Endothelial cell of umbilical vein (primary cell): Measurements from ENCODE around the gene HYI. TPM values are rescaled to one million over a fixed set of nuclear protein-coding genes. Genes with fewer than 3 reads are reported as not detected.

Source experiments
- BruUV-seq: library from RNA; stranded (reverse); fragments of 400-500 nt; replicated peaks from 2 replicates; lab custom pipeline; 2021; lab: Mats Ljungman, UMichigan
- CTCF ChIA-PET: fragments of 300-600, 350-600 bp; sonication (Branson Sonifier 250); formaldehyde crosslinking; loops from one replicate; lab custom pipeline; 2021; ENCODE audit warnings: antibody characterized with exemption, inconsistent platforms; lab: Charles Lee
- POLR2A ChIA-PET: fragments of 300-600, 350-600 bp; sonication (Branson Sonifier 250); formaldehyde crosslinking; loops from one replicate; lab custom pipeline; 2021; ENCODE audit warnings: antibody characterized with exemption, inconsistent platforms; lab: Charles Lee
- DNase-seq: peaks from one replicate; pipeline ENCODE4 v3.0.0-alpha.2; 2011; ENCODE audit warnings: low read depth, low spot score
- FAIRE-seq: peaks from 2 replicates; lab custom pipeline; 2011; peaks lifted over from hg19 to GRCh38; lab: Jason Lieb, UNC
- H2AFZ ChIP-seq: 2 replicates; pipeline ENCODE4 v1.6.0; 2012; ENCODE audit warnings: low read depth, low read length, control low read depth, inconsistent platforms
- H3K27ac ChIP-seq: 2 replicates; pipeline ENCODE4 v1.5.1; 2011; ENCODE audit warnings: low read depth, mild to moderate bottlenecking, control low read depth, low read length, moderate library complexity; ENCODE audit not compliant: insufficient read depth
- H3K27me3 ChIP-seq, 2 experiments: 2 replicates each; pipeline versions ENCODE4 v1.6.0 to v1.6.1; 2011; ENCODE audit warnings: low read length in 2 of 2, mixed read lengths in 1 of 2; ENCODE audit not compliant: control insufficient read depth in 2 of 2, insufficient read depth in 2 of 2
- H3K36me3 ChIP-seq, 2 experiments: 2 replicates in 1 of 2; 3 replicates in 1 of 2; pipeline ENCODE4 v1.5.1; 2011; ENCODE audit warnings: low read length in 2 of 2, mild to moderate bottlenecking in 1 of 2, moderate library complexity in 1 of 2; ENCODE audit not compliant: control insufficient read depth in 2 of 2, insufficient read depth in 2 of 2; ENCODE audit errors: extremely low read depth in 1 of 2
- H3K4me1 ChIP-seq: 3 replicates; pipeline ENCODE4 v1.5.1; 2011; ENCODE audit warnings: mild to moderate bottlenecking, low read length; ENCODE audit not compliant: control insufficient read depth, insufficient read depth; ENCODE audit errors: extremely low read depth
- H3K4me2 ChIP-seq: 2 replicates; pipeline ENCODE4 v1.6.1; 2011; ENCODE audit warnings: low read length, control low read depth, mixed read lengths; ENCODE audit not compliant: insufficient read depth
- H3K4me3 ChIP-seq, 3 experiments: fragments of 200-600 bp in 1 of 3; sonication (generic), shearing (Covaris generic) in 1 of 3; replicated peaks in 1 of 3; 2 replicates each; pipeline ENCODE4 v1.5.1; 2011 to 2016; ENCODE audit warnings: control low read depth in 3 of 3, low read length in 3 of 3, mild to moderate bottlenecking in 2 of 3, inconsistent platforms in 1 of 3, low read depth in 1 of 3, moderate library complexity in 1 of 3; ENCODE audit not compliant: insufficient read depth in 1 of 3
- H3K79me2 ChIP-seq: 2 replicates; pipeline ENCODE4 v1.6.0; 2012; ENCODE audit warnings: low read length, inconsistent platforms; ENCODE audit not compliant: control insufficient read depth, insufficient read depth
- H3K9ac ChIP-seq: replicated peaks from 2 replicates; pipeline ENCODE3; 2011; ENCODE audit warnings: low read length, control low read depth; ENCODE audit not compliant: insufficient read depth; ENCODE audit errors: extremely low read depth
- H3K9me1 ChIP-seq: replicated peaks from 3 replicates; pipeline ENCODE4 v1.6.0; 2011; ENCODE audit warnings: mild to moderate bottlenecking, low read length; ENCODE audit not compliant: control insufficient read depth, insufficient read depth; ENCODE audit errors: extremely low read depth
- H3K9me3 ChIP-seq: replicated peaks from 2 replicates; pipeline ENCODE4 v1.5.1; 2012; ENCODE audit warnings: low read length, inconsistent platforms; ENCODE audit not compliant: control insufficient read depth, insufficient read depth
- H4K20me1 ChIP-seq: replicated peaks from 2 replicates; pipeline ENCODE3; 2011; ENCODE audit warnings: mild to moderate bottlenecking, low read length; ENCODE audit not compliant: control insufficient read depth, insufficient read depth; ENCODE audit errors: extremely low read depth
- EZH2 ChIP-seq: IDR thresholded peaks from 2 replicates; pipeline ENCODE4 v1.6.1; 2012; ENCODE audit warnings: borderline replicate concordance, low read depth, mild to moderate bottlenecking, moderate library complexity, low read length, inconsistent platforms; ENCODE audit not compliant: severe bottlenecking
- FOS ChIP-seq: IDR thresholded peaks from 2 replicates; pipeline ENCODE4 v1.6.1; 2011; ENCODE audit warnings: mild to moderate bottlenecking, low read length, moderate library complexity, borderline replicate concordance; ENCODE audit not compliant: insufficient read depth
- GATA2 ChIP-seq: IDR thresholded peaks from 2 replicates; pipeline ENCODE4 v1.7.0; 2011; ENCODE audit warnings: low read depth, mild to moderate bottlenecking, moderate library complexity, mixed read lengths, low read length; ENCODE audit not compliant: insufficient read length, insufficient read depth
- JUN ChIP-seq: IDR thresholded peaks from 2 replicates; pipeline ENCODE4 v1.6.1; 2011; ENCODE audit warnings: borderline replicate concordance, low read depth; ENCODE audit not compliant: insufficient read length, insufficient read depth
- MYC ChIP-seq: IDR thresholded peaks from one replicate; pipeline ENCODE4 v1.6.1; 2011; ENCODE audit warnings: mild to moderate bottlenecking, low read depth, low read length
- POLR2A ChIP-seq: IDR thresholded peaks from 2 replicates; pipeline ENCODE4 v1.6.1; 2012; ENCODE audit warnings: low read depth, mild to moderate bottlenecking, control low read depth, low read length
- POLR2AphosphoS5 ChIP-seq: IDR thresholded peaks from 2 replicates; pipeline ENCODE4 v1.6.1; 2012; ENCODE audit warnings: low read depth, mild to moderate bottlenecking, control low read depth, low read length, moderate library complexity; ENCODE audit not compliant: insufficient read depth
- dilution Hi-C: fragments of 300-500 bp; cut with MboI; formaldehyde crosslinking; loops from one replicate; pipeline ENCODE4 v1.15.0; 2019; ENCODE audit warnings: low sequenced_read_pairs; ENCODE audit not compliant: extremely low pct_ligation_motif_present
- intact Hi-C: fragments of 100-400 bp; cut with micrococcal nuclease; formaldehyde crosslinking; loops from one replicate; pipeline ENCODE4 v1.10.0; 2022
- polyA plus RNA-seq, 4 experiments: library from polyadenylated mRNA; depleted of rRNA in 3 of 4; stranded (reverse) in 3 of 4; unstranded in 1 of 4; fragments of >200 nt; gene quantifications; 2 replicates each; pipeline versions ENCODE4 v1.2.1 to v1.2.3, GENCODE V29; 2011 to 2012; ENCODE audit warnings: missing spikeins in 1 of 4
- total RNA-seq: library from RNA; stranded (reverse); gene quantifications from 2 replicates; pipeline ENCODE4 v1.2.3, GENCODE V29; 2021
- TF ChIP-seq, protein P1 (sequence below), 2 donors: IDR thresholded peaks; 1 replicate in 1 of 2; 2 replicates in 1 of 2; pipeline ENCODE4 v1.5.1; 2011; ENCODE audit warnings: low read length in 2 of 2, mild to moderate bottlenecking in 2 of 2, moderate library complexity in 2 of 2, control low read depth in 1 of 2, inconsistent platforms in 1 of 2, low read depth in 1 of 2; ENCODE audit not compliant: insufficient read depth in 1 of 2; ENCODE audit errors: extremely low read depth in 1 of 2
- TF ChIP-seq, protein P2 (sequence below): IDR thresholded peaks from 2 replicates; pipeline ENCODE4 v1.6.1; 2011; ENCODE audit not compliant: insufficient read depth, insufficient read length

The HYI gene
- total and polyA plus RNA-seq, 2 donors (not counting 3 experiments of a cell fraction or from before 2014, with no cell fraction given): 324 to 342 TPM

DNA sequence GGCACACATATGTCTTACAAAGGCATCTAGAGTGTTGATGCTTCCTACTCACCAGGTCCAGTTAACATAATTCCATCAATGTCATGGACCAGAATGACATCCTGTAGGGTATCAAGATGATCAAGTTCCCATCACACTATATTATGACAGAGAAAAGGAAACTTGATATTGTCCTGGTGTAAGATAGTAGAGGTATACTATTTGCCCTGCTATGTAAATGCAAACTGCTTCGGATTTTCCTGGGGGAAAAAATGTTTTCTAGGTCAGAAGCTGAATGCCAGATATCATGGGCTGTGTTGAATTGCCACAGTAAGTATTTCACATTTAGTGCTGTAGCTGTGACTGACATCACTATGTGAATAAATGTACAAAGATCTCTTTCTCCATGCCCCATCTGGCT lies 16.2 kb upstream of the HYI start:
- FAIRE-seq (no peak), DNase-seq (no peak)
- intact Hi-C loops (loop anchor here (5.0 kb wide), 1 partner anchor 168 kb away; the partner anchor contains the start of gene TIE1), dilution Hi-C loops (no loop called here)
- Histone ChIP-seq H3K9me3 (no peaks in the 10 kb centered on the region), H3K27ac (no peak overlapping the region), H3K36me3 (no peaks in the 10 kb centered on the region), H3K79me2 (no peaks in the 10 kb centered on the region), H4K20me1 (no peaks in the 10 kb centered on the region), H3K27me3 (no peaks in the 10 kb centered on the region), H3K9me1 (no peaks in the 10 kb centered on the region), H3K4me2 (no peak overlapping the region), H3K4me1 (peaks cover 47% of the 10 kb centered on the region), H3K9ac (no peak overlapping the region), H2AFZ (no peak overlapping the region), H3K4me3 (no peak overlapping the region)
- BruUV-seq: no TSS peak
- TF ChIP-seq, protein P1, sequence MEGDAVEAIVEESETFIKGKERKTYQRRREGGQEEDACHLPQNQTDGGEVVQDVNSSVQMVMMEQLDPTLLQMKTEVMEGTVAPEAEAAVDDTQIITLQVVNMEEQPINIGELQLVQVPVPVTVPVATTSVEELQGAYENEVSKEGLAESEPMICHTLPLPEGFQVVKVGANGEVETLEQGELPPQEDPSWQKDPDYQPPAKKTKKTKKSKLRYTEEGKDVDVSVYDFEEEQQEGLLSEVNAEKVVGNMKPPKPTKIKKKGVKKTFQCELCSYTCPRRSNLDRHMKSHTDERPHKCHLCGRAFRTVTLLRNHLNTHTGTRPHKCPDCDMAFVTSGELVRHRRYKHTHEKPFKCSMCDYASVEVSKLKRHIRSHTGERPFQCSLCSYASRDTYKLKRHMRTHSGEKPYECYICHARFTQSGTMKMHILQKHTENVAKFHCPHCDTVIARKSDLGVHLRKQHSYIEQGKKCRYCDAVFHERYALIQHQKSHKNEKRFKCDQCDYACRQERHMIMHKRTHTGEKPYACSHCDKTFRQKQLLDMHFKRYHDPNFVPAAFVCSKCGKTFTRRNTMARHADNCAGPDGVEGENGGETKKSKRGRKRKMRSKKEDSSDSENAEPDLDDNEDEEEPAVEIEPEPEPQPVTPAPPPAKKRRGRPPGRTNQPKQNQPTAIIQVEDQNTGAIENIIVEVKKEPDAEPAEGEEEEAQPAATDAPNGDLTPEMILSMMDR (IDR thresholded peaks at IDR 0.05; ENCODE audit: extremely low read depth in 1 of 2, insufficient read depth in 1 of 2, low read depth in 1 of 2, low read length in 2 of 2): no peak
- no peak for TF ChIP-seq GATA2
- TF ChIP-seq, protein P2, sequence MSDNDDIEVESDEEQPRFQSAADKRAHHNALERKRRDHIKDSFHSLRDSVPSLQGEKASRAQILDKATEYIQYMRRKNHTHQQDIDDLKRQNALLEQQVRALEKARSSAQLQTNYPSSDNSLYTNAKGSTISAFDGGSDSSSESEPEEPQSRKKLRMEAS: no peak
- no peak for TF ChIP-seq POLR2AphosphoS5
- TF ChIP-seq EZH2: no peak
- TF ChIP-seq JUN: no peak
- TF ChIP-seq FOS: no peak
- no peak for TF ChIP-seq MYC
- no peak for TF ChIP-seq POLR2A
- ChIA-PET POLR2A (no interaction called here), CTCF (no interaction called here)
